Neural cell (in vitro differentiated cells): ENCODE measurements around the gene PLXNA4.

Experiments
- RAD21 ChIP-seq: fragments of 450-650 bp; conservative IDR thresholded peaks from 2 replicates; pipeline ENCODE4 v1.6.1; 2014; ENCODE audit warnings: antibody characterized with exemption, mild to moderate bottlenecking, moderate library complexity
- TAF1 ChIP-seq: IDR thresholded peaks from 2 replicates; pipeline ENCODE4 v1.6.1; 2012; ENCODE audit warnings: low read depth
- TF ChIP-seq, protein P1 (sequence below): fragments of 450-650 bp; IDR thresholded peaks from 2 replicates; pipeline ENCODE4 v1.5.1; 2014; ENCODE audit warnings: antibody characterized with exemption, mild to moderate bottlenecking, moderate library complexity; ENCODE audit not compliant: poor library complexity, severe bottlenecking

DNA sequence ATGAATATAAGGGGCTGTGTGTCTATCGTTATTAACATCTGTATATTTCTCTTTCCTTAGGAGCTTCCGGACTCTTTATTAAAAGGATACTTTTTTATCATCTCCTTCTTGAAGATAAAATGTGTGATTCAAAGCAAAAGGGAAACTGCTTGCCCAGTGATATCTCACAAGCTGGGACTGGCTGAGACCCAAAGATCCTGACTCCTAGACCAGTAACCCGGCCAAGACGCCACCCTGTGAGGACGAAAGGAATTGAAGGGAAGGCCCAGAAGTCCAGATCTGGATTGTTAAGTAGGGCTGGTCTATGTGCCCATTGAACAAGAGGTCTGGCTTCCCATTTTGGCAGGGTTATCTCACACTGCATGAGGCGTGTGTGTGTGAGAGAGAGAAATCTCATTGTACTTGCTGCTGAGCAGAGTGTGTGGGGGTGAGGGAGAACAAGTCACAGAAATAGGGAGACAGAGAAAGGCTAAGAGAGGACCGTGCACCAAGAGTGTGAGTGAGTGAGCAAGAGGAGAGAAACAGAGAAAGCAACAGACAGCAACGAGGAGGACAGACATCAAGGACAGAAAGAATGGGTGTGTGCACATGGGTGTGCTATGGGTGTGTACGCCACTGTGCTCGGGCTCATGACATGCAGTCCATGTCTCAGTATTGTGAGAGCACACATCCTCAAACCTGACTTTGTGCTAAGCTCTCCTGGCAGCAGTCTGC lies 75.4 kb downstream of the PLXNA4 start:
- TF ChIP-seq, protein P1, sequence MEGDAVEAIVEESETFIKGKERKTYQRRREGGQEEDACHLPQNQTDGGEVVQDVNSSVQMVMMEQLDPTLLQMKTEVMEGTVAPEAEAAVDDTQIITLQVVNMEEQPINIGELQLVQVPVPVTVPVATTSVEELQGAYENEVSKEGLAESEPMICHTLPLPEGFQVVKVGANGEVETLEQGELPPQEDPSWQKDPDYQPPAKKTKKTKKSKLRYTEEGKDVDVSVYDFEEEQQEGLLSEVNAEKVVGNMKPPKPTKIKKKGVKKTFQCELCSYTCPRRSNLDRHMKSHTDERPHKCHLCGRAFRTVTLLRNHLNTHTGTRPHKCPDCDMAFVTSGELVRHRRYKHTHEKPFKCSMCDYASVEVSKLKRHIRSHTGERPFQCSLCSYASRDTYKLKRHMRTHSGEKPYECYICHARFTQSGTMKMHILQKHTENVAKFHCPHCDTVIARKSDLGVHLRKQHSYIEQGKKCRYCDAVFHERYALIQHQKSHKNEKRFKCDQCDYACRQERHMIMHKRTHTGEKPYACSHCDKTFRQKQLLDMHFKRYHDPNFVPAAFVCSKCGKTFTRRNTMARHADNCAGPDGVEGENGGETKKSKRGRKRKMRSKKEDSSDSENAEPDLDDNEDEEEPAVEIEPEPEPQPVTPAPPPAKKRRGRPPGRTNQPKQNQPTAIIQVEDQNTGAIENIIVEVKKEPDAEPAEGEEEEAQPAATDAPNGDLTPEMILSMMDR = no peak
- TF ChIP-seq TAF1 = no peak
- TF ChIP-seq RAD21 = no peak
